ENCODE results near the gene ETV4.

The ETV4 gene

DNA sequence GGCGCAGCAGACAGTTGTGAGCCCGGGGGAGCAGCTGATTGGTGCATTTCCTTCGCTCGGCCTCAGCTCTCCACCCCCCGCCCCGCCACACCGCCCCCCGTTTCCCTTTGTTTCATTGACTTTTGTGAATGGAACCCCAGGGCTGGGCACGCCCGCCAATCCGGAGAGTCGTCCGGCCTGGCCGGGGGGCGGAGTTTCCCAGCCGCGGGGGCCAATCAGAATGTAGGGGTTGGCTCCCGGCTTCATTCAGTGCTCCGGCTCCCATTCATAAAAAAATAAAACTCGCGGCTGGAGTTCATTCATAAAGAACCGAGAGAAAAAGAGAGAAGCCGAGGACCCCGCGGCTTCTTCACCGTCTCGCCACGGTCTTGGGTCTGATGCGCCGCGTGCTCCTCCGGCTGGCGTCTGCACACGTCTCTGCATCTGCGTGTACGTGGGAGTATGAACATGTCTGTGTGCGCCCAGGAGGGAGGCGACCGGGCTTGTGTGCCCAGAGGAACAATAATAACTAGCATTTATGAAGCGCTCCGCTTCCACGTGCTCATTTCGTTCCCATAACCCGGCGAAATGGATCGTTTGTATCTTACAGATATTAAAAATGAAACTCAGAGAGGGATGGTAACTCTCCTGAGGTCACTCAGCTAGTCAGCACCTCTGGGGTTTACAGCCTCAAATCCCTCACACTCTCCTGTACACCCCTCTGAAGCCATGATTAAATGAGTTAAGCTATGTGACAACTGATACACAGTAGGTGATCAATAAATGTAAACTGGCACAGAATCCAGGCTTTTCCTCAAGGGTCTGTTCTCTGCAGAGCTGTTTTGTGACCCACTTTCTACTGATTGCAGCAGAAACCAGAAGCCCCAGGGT lies at the start of gene ETV4:
Gene ETV4 (minus strand): TSS at position 22 of the 870 bp plus-strand sequence. CDS start 723 bp downstream, outside the sequence.
- peak; percentile 88 for DNase-seq

GRCh38 chr17:43595466-43595865 lies 49.3 kb upstream of the ETV4 start:
- no peak for DNase-seq

- DNase-seq = no peak
These were observed 45.8 kb upstream of the ETV4 start for GRCh38 chr17:43591779-43592562.

- DNase-seq = no peak
These were observed 44.9 kb upstream of the ETV4 start for GRCh38 chr17:43591001-43591400.

DNA sequence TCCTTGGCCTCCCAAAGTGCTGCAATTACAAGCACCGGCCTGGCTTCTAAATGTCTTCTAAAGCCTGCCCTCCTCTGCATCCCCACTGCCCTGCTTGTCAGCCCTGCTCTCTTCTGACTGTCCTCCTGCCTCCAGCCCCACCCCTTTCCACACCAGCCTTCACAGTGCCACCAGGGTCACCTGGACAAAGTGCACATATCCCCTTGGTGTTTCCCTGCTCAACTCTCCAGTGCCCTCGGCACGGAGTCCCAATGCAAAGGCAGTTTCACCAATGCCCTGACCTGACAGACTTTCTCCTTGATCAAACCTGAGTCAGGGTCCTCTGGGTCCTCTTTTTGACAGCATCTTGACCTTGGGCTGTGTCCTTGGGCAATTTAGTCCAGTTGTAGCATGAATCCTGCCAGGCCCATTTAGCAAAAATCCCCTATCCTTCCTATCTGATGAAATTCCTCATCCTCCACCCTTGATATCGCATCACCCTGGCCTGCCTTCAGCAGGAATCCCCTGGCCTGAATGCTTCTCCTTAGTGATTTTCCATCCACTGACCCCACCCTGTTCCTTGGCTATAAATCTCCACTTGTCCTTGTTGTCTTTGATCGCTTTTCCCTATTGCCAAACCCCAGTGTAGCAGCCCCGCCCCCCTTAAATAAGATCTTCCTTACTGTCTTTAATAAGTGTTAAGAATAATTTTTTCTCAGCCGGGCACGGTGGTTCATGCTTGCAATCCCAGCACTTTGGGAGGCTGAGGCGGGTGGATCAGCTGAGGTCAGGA lies 42.7 kb upstream of the ETV4 start:
- DNase-seq = no peak

- no peak for DNase-seq
These were observed 42.0 kb upstream of the ETV4 start for GRCh38 chr17:43588121-43588520.

- DNase-seq = no peak
These were observed 41.5 kb upstream of the ETV4 start for GRCh38 chr17:43587647-43588046.

DNA sequence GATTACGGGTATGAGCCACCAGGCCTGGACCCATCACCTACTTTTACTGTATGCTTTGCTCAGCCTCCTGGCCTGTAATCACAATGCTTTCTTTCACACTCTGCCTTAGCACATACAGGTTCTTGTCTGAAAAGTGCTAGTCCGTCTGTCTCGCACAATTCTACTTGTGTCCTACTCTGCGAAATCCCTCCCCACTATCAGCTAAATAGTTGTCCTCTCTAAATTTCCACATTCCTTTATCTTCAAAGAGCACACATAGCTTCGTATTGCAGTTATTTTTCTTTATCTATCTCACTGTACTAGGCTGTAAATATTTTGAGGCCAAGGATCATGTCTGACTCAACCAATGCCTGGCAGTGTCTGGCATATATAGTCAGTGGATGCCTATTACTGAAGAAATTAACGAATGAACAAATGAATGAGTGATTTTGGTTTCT lies 38.5 kb upstream of the ETV4 start:
- no peak for DNase-seq

- no peak for DNase-seq
These were observed 37.2 kb upstream of the ETV4 start for GRCh38 chr17:43583332-43583731.

DNA sequence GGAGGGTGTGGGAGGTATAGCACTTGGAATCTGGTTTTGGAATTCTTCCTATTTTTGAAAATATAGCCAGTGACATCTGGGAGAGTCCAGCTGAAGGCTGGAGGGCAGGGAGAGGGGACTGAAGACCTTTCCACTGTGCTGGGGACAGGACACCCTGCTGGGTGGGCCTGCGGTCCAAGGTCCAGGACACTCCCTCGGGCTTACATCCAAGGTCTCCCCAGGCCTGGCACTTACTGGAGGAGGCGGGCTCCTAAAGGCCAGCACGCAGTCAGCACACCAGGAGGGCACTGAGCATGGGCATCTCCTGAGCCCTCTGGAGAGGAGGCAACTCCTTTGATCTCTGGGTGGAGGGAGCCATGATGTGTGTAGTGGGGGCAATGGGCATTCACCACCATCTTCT lies 35.5 kb upstream of the ETV4 start:
- DNase-seq = no peak

DNA sequence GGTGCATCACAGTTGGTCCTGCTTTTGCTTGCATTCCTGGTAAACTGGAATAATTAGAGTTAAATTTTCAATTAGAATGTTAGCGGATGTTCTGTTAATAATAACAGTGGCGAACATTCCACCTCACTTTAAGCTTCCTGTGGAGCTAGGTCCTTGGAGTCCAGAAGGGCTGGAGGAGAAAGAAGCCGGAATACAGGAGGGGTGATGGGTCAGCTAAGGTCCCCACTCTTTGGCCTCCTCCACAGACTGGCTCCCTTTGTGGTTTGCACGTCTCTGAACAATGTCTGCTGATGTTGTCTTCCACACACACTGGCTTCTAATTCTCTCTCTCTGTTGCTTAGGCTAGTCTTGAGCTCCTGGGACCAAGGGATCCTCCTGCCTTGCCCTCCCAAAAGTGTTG lies 35.0 kb upstream of the ETV4 start:
- no peak for DNase-seq

GRCh38 chr17:43579566-43580140 lies 33.5 kb upstream of the ETV4 start:
- DNase-seq = no peak

GRCh38 chr17:43578699-43579565 lies 32.8 kb upstream of the ETV4 start:
- peak; percentile 59 for DNase-seq

DNA sequence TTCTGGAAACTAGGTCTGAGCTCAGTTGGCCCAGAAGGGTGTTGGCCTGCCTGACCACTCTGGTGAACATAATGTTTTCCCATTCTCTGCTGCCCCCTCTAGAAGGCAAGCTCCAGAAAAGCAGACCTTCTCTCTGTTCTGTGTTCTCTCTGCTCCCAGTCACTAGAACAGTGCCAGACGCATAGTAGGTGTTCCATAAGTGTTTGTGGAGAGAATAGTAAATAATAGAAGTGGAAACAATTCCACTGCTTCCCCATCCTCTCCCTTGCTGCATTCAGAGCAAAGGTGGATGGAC lies 32.2 kb upstream of the ETV4 start:
- no peak for DNase-seq

- no peak for DNase-seq
These were observed 31.7 kb upstream of the ETV4 start for GRCh38 chr17:43577664-43578403.

DNA sequence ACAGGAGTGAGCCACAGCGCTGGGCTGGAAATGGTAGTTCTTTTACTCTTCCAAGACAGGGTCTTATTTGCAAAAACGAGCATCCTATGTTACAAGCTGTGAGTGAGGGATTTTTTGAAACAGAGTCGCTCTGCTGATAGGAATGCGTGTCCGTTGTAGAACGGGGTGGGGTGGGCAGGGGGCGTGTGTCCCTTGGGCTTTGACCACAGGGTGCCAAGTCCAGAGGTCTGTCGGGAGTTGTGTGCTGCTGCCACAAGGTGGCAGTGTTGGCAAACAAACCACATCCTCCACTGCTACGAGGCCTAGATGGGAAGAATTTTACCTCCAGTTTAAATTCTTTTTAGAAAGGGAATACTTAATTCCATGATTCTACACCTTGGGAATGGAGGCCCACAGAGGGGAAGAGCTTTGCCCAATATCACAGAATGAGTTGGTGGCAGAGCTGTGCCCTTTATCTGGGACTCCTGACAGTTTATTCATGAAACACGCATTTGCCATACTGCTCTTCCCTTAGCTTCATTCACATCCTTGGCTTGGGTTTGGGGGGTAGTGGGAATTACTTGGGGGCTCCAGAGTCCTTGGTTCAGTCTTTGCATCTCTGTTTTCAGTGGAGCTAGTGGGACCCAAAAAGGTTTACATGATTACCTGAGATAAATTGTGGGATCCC lies 30.6 kb upstream of the ETV4 start:
- peak; percentile 58 for DNase-seq

DNA sequence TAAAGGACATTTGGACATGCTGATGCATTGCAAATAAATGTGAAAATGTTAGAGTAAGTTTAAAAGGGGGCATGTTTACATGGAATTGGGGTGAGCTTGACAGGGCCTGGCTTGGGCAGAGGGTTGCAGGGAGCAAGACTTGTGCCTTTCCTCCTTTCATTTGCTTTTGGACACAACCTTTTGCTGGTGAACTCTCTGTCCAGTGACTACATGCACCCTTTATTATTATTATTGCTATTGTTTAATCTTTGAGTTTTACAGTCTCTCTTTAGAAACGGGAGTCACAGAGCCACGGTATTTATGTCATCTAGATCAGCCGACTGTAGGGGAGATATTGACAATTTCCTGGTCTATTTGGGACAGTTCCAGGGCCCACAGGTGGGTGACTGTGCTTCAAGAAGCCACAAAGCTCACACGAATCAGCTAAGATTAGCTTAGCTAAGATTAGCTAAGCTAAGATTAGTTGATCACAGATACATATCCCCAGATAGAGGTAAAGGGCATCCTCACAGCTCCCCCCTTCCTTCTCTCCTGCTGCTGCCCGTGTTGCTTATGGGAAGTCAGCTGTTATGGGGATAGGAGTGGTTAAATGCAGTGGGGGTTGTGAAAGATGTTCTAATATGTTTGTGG lies 28.9 kb upstream of the ETV4 start:
- no peak for DNase-seq

DNA sequence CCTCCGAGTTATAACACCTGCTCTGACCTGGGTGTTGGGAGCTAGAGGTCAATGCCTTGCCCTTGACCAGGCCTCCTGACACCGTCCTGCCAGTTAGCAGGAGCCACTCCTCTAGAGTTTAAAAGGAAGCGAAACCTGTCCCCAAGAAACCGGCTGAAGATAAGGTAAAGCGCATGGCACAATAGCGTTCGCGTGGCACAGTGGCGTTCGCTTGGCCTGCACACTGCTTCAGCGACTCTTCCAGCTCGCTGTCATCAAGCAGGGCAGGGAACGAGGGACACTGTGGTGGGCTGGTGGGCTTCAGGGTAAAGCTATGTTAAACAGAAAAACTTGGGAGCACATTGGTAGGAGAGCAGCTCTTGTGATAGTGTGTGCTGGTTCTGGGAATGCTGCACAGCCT lies 28.2 kb upstream of the ETV4 start:
- DNase-seq = no peak

GRCh38 chr17:43573579-43574321 lies 27.6 kb upstream of the ETV4 start:
- DNase-seq = no peak
